ENCODE data around the gene PCDHGB3. TPM values are rescaled to one million over a fixed set of nuclear protein-coding genes. Genes with fewer than 3 reads are reported as not detected.

The PCDHGB3 gene
- total RNA-seq, 2 experiments from 2014 or later: 5.8 to 6.3 TPM

- DNase-seq (ENCODE audit: low spot score): no peak
- H3K27ac ChIP-seq (ENCODE audit: low read depth, low read length, poor library complexity, severe bottlenecking): no peak overlapping the region
- H3K36me3 ChIP-seq (ENCODE audit: insufficient read depth, low read length): no peaks in the 10 kb centered on the region; the same call in 1 of the 2 replicates
- H3K4me2 ChIP-seq (ENCODE audit: low read length): no peak overlapping the region
- no TSS peak for BruUV-seq (replicated peaks)
- TF ChIP-seq CTCF (conservative IDR thresholded peaks at IDR 0.05; ENCODE audit: low read length) (no peak), EZH2phosphoT487 (IDR thresholded peaks at IDR 0.05; ENCODE audit: borderline replicate concordance, low read depth, low read length) (no peak)
- no peaks in the 10 kb centered on the region for H4K20me1 ChIP-seq (ENCODE audit: insufficient read depth, low read length)
- H3K4me3 ChIP-seq (ENCODE audit: low read depth, low read length, poor library complexity, severe bottlenecking): no peak overlapping the region
- H3K79me2 ChIP-seq (ENCODE audit: insufficient read depth, low read depth, low read length): peaks cover 7% of the 10 kb centered on the region; the same call in 1 of the 2 replicates
- no peak overlapping the region for H2AFZ ChIP-seq (ENCODE audit: low read length)
- POLR2A ChIA-PET: interaction anchor here (0.5 kb wide), 1 partner anchor 185 kb away, joined by 3 read pairs; no protein-coding TSS in a partner anchor
- peaks cover 19% of the 10 kb centered on the region for H3K4me1 ChIP-seq (ENCODE audit: insufficient read depth, low read length, poor library complexity, severe bottlenecking)
- no peaks in the 10 kb centered on the region; the same call in 1 of the 2 replicates for H3K9me3 ChIP-seq (ENCODE audit: low read length)
- H3K9me2 ChIP-seq (ENCODE audit: insufficient read depth, low read length): no peaks in the 10 kb centered on the region
- CTCF ChIA-PET (ENCODE audit: unreplicated experiment): interaction anchor here (1.1 to 1.4 kb wide), 2 partner anchors 37 to 208 kb away, joined by 3 read pairs; no protein-coding TSS in a partner anchor
- intact Hi-C loops (cut with micrococcal nuclease; ENCODE audit: unreplicated experiment): loop anchor here (5.0 to 10.0 kb wide), 2 partner anchors 56 to 161 kb away; partner anchors contain the start of genes PCDHB10, PCDHB11 and PCDHGA10
Measured at GRCh38 chr5:141356133-141356532, 13.9 kb upstream of the PCDHGB3 start.

- no peak for TF ChIP-seq CTCF (conservative IDR thresholded peaks at IDR 0.05; ENCODE audit: low read length)
- no peak for TF ChIP-seq EZH2phosphoT487 (IDR thresholded peaks at IDR 0.05; ENCODE audit: borderline replicate concordance, low read depth, low read length)
- no peak for DNase-seq (ENCODE audit: low spot score)
- POLR2A ChIA-PET: no interaction called here
- Histone ChIP-seq H3K9me2 (ENCODE audit: insufficient read depth, low read length) (no peaks in the 10 kb centered on the region), H3K79me2 (ENCODE audit: insufficient read depth, low read depth, low read length) (peaks cover 7% of the 10 kb centered on the region; the same call in 1 of the 2 replicates), H3K4me3 (ENCODE audit: low read depth, low read length, poor library complexity, severe bottlenecking) (no peak overlapping the region), H2AFZ (ENCODE audit: low read length) (no peak overlapping the region), H3K4me1 (ENCODE audit: insufficient read depth, low read length, poor library complexity, severe bottlenecking) (peaks cover 25% of the 10 kb centered on the region), H3K36me3 (ENCODE audit: insufficient read depth, low read length) (no peaks in the 10 kb centered on the region; the same call in 1 of the 2 replicates), H3K4me2 (ENCODE audit: low read length) (no peak overlapping the region), H3K9me3 (ENCODE audit: low read length) (no peaks in the 10 kb centered on the region; the same call in 1 of the 2 replicates), H4K20me1 (ENCODE audit: insufficient read depth, low read length) (no peaks in the 10 kb centered on the region), H3K27ac (ENCODE audit: low read depth, low read length, poor library complexity, severe bottlenecking) (no peak overlapping the region)
- CTCF ChIA-PET (ENCODE audit: unreplicated experiment): no interaction called here
- BruUV-seq (replicated peaks): no TSS peak
- intact Hi-C loops (cut with micrococcal nuclease; ENCODE audit: unreplicated experiment): loop anchor here (5.0 to 10.0 kb wide), 2 partner anchors 55 to 162 kb away; partner anchors contain the start of genes PCDHB10, PCDHB11 and PCDHGA10
Measured at GRCh38 chr5:141356950-141357349, 13.1 kb upstream of the PCDHGB3 start.
